Ovary (tissue), 9 donors: ENCODE data around the gene SORL1. TPM values are rescaled to one million over a fixed set of nuclear protein-coding genes. Genes with fewer than 3 reads are reported as not detected.

Experiments
- DNase-seq, 5 donors: peaks; one replicate each; pipeline ENCODE4 v3.0.0-alpha.2; 2019 to 2020
- H3K27ac ChIP-seq, 2 donors: fragments of 200-600 bp; one replicate each; pipeline versions ENCODE4 v1.5.1 to v1.8.0; 2019 to 2022
- H3K27me3 ChIP-seq: fragments of 200-600 bp; one replicate; pipeline ENCODE4 v1.8.0; 2022
- H3K36me3 ChIP-seq: fragments of 200-600 bp; sonication (generic); one replicate; pipeline ENCODE4 v1.5.1; 2019
- H3K4me1 ChIP-seq: one replicate; pipeline ENCODE4 v1.8.1; 2013; ENCODE audit warnings: mild to moderate bottlenecking, moderate library complexity; ENCODE audit not compliant: insufficient read depth
- H3K4me3 ChIP-seq: fragments of 200-600 bp; sonication (generic); one replicate; pipeline ENCODE4 v1.5.1; 2017
- H3K9me3 ChIP-seq, 2 donors: fragments of 200-600 bp in 1 of 2; sonication (generic) in 1 of 2; one replicate each; pipeline versions ENCODE4 v1.5.1 to v1.8.1; 2013 to 2019; ENCODE audit warnings: mild to moderate bottlenecking in 1 of 2, moderate library complexity in 1 of 2
- CTCF ChIP-seq, 3 donors: fragments of 450-650 bp in 2 of 3; fragments of 200-600 bp in 1 of 3; IDR thresholded peaks; one replicate each; pipeline versions ENCODE4 v1.5.1 to v1.8.0; 2016 to 2022; ENCODE audit warnings: antibody characterized with exemption in 3 of 3, mild to moderate bottlenecking in 1 of 3
- EP300 ChIP-seq: sonication (generic); formaldehyde crosslinking; IDR thresholded peaks from one replicate; pipeline ENCODE4 v1.6.1; 2017; ENCODE audit warnings: antibody characterized with exemption
- POLR2A ChIP-seq: fragments of 450-650 bp; IDR thresholded peaks from one replicate; pipeline ENCODE4 v1.6.1; 2017; ENCODE audit warnings: antibody characterized with exemption, mild to moderate bottlenecking, moderate library complexity
- WGBS, 3 donors: extraction: QIAGEN DNeasy Blood & Tissue Kit in 1 of 3; methylation state at CpG; one replicate each; pipeline versions ENCODE4 v1.1.5 to v1.1.7; 2013 to 2017; 5-methylcytosine and 5-hydroxymethylcytosine counted together
- intact Hi-C, 4 donors: fragments of 100-400 bp; cut with DNase I; formaldehyde crosslinking; loops; one replicate each; pipeline versions ENCODE4 v1.11.0 to v1.15.1; 2022 to 2023
- polyA plus RNA-seq, 2 donors: library from polyadenylated mRNA; stranded (reverse); fragments of 200-250 nt in 1 of 2; fragments of 350-450 nt in 1 of 2; fragmentation: Illumina TruSeq in 1 of 2; extraction: RNeasy Lipid Tissue Mini Kit (QIAGEN cat#74804) in 1 of 2; gene quantifications; one replicate each; pipeline ENCODE4 v1.2.3, GENCODE V29; 2013 to 2014
- total RNA-seq, 7 donors: library from RNA; depleted of rRNA in 2 of 7; stranded (reverse); fragments of >200 nt in 2 of 7; fragmentation: NEBNext Ultra II Directional in 3 of 7; extraction: Animal tissue kit (Norgen Biotek cat#: 25700) in 3 of 7; gene quantifications; one replicate each; pipeline versions ENCODE4 v1.1.0 to v1.2.4, GENCODE V29; 2016 to 2023
- donor health status: DM: no; HTN: no; CAD: no; lungs with moderate emphysema.
- donor health status: DM: no; HTN: no; CAD: no.
- donor health status: Bipolar disorder and iron deficiency.
- donor health status: DM: yes; HTN: yes; CAD: no.
- donor health status: DM: no; HTN: no; CAD: no.
- donor health status: DM: yes; HTN: yes; CAD: no.

The SORL1 gene
- total and polyA plus RNA-seq, 9 donors = 2.9 to 64.5 (median 23.4) TPM

- TF ChIP-seq POLR2A (no peak), CTCF (IDR thresholded peaks at IDR 0.05) (no peak), EP300 (no peak)
- intact Hi-C loops = loop anchor here in 1 of 4 donors (10.0 kb wide), 2 partner anchors 90 to 120 kb away; no protein-coding TSS in a partner anchor
- Histone ChIP-seq H3K36me3 (no peaks in the 10 kb centered on the region), H3K27me3 (no peaks in the 10 kb centered on the region), H3K4me3 (no peak overlapping the region), H3K9me3 (no peaks in the 10 kb centered on the region), H3K4me1 (no peaks in the 10 kb centered on the region), H3K27ac (no peak overlapping the region)
- DNase-seq = no peak
- 69 to 70% (median 70%) methylated on average over 3 of the region's 3 CpGs for WGBS, 3 donors
These were observed 7.6 kb upstream of the SORL1 start for GRCh38 chr11:121444526-121444925.

DNA sequence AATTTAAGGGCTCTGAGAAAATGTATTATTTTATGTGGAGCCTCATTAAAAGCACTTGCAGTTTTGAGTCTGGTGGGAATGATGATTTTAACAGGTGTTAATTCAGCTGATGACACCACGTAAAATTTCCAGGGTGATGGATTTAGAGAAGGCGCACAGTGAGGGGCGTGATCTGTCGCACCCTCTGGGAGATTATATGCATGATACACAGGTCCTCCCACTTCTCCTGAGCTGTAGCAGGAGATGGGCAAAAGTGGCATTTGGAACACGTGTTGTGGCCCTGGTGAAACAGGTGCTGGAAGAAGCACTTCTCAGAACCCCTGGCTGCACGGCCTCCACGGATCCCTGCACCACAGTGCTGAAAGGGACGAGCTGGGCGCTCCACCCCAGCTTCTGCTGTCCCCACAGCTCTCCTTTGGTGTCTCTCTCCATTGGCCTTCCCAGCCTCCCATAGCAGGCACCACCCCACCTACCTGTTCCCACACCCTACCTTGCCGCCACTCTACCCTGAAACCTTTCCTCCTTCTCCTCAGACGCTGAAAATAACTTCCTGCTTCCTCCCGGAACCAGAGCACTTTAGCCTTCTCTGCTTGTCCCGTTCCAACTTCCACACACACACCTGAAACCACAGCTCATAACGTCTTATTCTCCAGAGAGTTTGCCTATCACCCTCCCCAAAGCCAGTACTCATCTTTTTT, 6.9 kb upstream of the SORL1 start:
- TF ChIP-seq CTCF (IDR thresholded peaks at IDR 0.05) (no peak), POLR2A (no peak), EP300 (no peak)
- no peaks in the 10 kb centered on the region for H3K27me3 ChIP-seq
- 78 to 86% (median 80%) methylated on average over 14 of the region's 14 CpGs for WGBS, 3 donors
- intact Hi-C loops = loop anchor here in 1 of 4 donors (10.0 kb wide), 2 partner anchors 90 to 120 kb away; no protein-coding TSS in a partner anchor
- H3K36me3 ChIP-seq = no peaks in the 10 kb centered on the region
- no peak for DNase-seq
- H3K9me3 ChIP-seq = no peaks in the 10 kb centered on the region
- no peak overlapping the region for H3K27ac ChIP-seq
- H3K4me3 ChIP-seq = no peak overlapping the region
- H3K4me1 ChIP-seq = no peaks in the 10 kb centered on the region

- Histone ChIP-seq H3K9me3 (no peaks in the 10 kb centered on the region), H3K27me3 (no peaks in the 10 kb centered on the region), H3K27ac (no peak overlapping the region), H3K4me1 (peaks cover 3% of the 10 kb centered on the region), H3K4me3 (no peak overlapping the region), H3K36me3 (no peaks in the 10 kb centered on the region)
- no peak for DNase-seq
- intact Hi-C loops = loop anchor here in 1 of 4 donors (10.0 kb wide), 2 partner anchors 88 to 122 kb away; no protein-coding TSS in a partner anchor
- no peak for TF ChIP-seq CTCF (IDR thresholded peaks at IDR 0.05)
- TF ChIP-seq POLR2A = no peak
- TF ChIP-seq EP300 = no peak
- WGBS, 3 donors = 16 to 27% (median 21%) methylated on average over 4 of the region's 4 CpGs
These were observed 5.4 kb upstream of the SORL1 start for GRCh38 chr11:121446752-121447156.

GRCh38 chr11:121448011-121448410, 4.1 kb upstream of the SORL1 start:
- Histone ChIP-seq H3K27ac (no peak overlapping the region), H3K36me3 (no peaks in the 10 kb centered on the region), H3K9me3 (no peaks in the 10 kb centered on the region), H3K4me1 (peaks cover 3% of the 10 kb centered on the region), H3K27me3 (no peaks in the 10 kb centered on the region), H3K4me3 (no peak overlapping the region)
- DNase-seq = no peak
- no peak for TF ChIP-seq CTCF (IDR thresholded peaks at IDR 0.05)
- TF ChIP-seq EP300 = no peak
- no peak for TF ChIP-seq POLR2A
- intact Hi-C loops = loop anchor here in 1 of 4 donors (10.0 kb wide), 2 partner anchors 87 to 123 kb away; no protein-coding TSS in a partner anchor
- 96 to 97% (median 96%) methylated on average over 4 of the region's 4 CpGs for WGBS, 3 donors
